ENCODE data around the gene CCR6. TPM values are rescaled to one million over a fixed set of nuclear protein-coding genes. Genes with fewer than 3 reads are reported as not detected.
A peak's percentile ranks its signal among the peaks of the same experiment; 100 is the strongest.

CCR6 gene
- total and polyA plus RNA-seq, 2 of the 13 experiments (the other 11 are each of a cell fraction or from before 2014, with no cell fraction given): 4.5 to 8.7 TPM

DNA sequence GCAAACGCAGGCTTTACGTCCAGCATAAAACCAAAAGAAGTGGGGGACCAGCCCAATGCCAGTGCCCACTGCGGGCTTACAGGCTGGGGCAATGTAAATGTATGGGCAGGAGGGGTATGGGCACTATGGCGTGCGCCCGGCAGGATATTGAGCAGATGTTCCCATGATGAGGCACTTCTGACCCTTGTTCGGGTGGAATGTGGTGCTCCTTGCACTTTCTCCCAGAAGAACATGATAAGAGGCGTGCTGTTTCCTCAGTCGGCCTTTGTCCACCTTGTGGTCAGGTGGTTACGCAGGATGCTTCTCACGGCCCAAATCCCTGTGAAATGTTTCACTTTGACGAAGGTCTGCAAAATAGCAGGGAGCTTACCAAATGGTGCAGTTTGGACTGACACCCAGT, 39.7 kb downstream of the CCR6 start (continued):
- TF ChIP-seq, protein P1, sequence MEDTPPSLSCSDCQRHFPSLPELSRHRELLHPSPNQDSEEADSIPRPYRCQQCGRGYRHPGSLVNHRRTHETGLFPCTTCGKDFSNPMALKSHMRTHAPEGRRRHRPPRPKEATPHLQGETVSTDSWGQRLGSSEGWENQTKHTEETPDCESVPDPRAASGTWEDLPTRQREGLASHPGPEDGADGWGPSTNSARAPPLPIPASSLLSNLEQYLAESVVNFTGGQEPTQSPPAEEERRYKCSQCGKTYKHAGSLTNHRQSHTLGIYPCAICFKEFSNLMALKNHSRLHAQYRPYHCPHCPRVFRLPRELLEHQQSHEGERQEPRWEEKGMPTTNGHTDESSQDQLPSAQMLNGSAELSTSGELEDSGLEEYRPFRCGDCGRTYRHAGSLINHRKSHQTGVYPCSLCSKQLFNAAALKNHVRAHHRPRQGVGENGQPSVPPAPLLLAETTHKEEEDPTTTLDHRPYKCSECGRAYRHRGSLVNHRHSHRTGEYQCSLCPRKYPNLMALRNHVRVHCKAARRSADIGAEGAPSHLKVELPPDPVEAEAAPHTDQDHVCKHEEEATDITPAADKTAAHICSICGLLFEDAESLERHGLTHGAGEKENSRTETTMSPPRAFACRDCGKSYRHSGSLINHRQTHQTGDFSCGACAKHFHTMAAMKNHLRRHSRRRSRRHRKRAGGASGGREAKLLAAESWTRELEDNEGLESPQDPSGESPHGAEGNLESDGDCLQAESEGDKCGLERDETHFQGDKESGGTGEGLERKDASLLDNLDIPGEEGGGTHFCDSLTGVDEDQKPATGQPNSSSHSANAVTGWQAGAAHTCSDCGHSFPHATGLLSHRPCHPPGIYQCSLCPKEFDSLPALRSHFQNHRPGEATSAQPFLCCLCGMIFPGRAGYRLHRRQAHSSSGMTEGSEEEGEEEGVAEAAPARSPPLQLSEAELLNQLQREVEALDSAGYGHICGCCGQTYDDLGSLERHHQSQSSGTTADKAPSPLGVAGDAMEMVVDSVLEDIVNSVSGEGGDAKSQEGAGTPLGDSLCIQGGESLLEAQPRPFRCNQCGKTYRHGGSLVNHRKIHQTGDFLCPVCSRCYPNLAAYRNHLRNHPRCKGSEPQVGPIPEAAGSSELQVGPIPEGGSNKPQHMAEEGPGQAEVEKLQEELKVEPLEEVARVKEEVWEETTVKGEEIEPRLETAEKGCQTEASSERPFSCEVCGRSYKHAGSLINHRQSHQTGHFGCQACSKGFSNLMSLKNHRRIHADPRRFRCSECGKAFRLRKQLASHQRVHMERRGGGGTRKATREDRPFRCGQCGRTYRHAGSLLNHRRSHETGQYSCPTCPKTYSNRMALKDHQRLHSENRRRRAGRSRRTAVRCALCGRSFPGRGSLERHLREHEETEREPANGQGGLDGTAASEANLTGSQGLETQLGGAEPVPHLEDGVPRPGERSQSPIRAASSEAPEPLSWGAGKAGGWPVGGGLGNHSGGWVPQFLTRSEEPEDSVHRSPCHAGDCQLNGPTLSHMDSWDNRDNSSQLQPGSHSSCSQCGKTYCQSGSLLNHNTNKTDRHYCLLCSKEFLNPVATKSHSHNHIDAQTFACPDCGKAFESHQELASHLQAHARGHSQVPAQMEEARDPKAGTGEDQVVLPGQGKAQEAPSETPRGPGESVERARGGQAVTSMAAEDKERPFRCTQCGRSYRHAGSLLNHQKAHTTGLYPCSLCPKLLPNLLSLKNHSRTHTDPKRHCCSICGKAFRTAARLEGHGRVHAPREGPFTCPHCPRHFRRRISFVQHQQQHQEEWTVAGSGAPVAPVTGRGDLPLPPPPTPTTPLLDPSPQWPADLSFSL (CRISPR knock-in tag; IDR thresholded peaks at IDR 0.05): no peak
- TF ChIP-seq SALL1 (CRISPR knock-in tag; IDR thresholded peaks at IDR 0.05) (peak; percentile 52), ZMYM3 (CRISPR knock-in tag; IDR thresholded peaks at IDR 0.05) (no peak), ZNF562 (CRISPR knock-in tag; IDR thresholded peaks at IDR 0.05; ENCODE audit: borderline replicate concordance) (0 out of 2 replicates have a peak, but pooled peaks have one; percentile 27), ZNF607 (CRISPR knock-in tag; IDR thresholded peaks at IDR 0.05; ENCODE audit: borderline replicate concordance) (0 out of 2 replicates have a peak, but pooled peaks have one; percentile 29), HNF4G (IDR thresholded peaks at IDR 0.05; ENCODE audit: borderline replicate concordance, low read depth, low read length) (peak; percentile 63; the same call in 1 of the 2 replicates), HNF4G (CRISPR knock-in tag; IDR thresholded peaks at IDR 0.05; ENCODE audit: borderline replicate concordance, low read depth) (no peak), ZNF781 (CRISPR knock-in tag; IDR thresholded peaks at IDR 0.05; ENCODE audit: borderline replicate concordance, not compliant biosample characterization) (no peak), HNRNPL (IDR thresholded peaks at IDR 0.05; ENCODE audit: low read depth, low read length) (0 out of 2 replicates have a peak, but pooled peaks have one; percentile 30)
- TF ChIP-seq, protein P2, sequence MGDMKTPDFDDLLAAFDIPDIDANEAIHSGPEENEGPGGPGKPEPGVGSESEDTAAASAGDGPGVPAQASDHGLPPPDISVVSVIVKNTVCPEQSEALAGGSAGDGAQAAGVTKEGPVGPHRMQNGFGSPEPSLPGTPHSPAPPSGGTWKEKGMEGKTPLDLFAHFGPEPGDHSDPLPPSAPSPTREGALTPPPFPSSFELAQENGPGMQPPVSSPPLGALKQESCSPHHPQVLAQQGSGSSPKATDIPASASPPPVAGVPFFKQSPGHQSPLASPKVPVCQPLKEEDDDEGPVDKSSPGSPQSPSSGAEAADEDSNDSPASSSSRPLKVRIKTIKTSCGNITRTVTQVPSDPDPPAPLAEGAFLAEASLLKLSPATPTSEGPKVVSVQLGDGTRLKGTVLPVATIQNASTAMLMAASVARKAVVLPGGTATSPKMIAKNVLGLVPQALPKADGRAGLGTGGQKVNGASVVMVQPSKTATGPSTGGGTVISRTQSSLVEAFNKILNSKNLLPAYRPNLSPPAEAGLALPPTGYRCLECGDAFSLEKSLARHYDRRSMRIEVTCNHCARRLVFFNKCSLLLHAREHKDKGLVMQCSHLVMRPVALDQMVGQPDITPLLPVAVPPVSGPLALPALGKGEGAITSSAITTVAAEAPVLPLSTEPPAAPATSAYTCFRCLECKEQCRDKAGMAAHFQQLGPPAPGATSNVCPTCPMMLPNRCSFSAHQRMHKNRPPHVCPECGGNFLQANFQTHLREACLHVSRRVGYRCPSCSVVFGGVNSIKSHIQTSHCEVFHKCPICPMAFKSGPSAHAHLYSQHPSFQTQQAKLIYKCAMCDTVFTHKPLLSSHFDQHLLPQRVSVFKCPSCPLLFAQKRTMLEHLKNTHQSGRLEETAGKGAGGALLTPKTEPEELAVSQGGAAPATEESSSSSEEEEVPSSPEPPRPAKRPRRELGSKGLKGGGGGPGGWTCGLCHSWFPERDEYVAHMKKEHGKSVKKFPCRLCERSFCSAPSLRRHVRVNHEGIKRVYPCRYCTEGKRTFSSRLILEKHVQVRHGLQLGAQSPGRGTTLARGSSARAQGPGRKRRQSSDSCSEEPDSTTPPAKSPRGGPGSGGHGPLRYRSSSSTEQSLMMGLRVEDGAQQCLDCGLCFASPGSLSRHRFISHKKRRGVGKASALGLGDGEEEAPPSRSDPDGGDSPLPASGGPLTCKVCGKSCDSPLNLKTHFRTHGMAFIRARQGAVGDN (CRISPR knock-in tag; IDR thresholded peaks at IDR 0.05): peak; percentile 25; the same call in 1 of the 2 replicates
- TF ChIP-seq, protein P3, sequence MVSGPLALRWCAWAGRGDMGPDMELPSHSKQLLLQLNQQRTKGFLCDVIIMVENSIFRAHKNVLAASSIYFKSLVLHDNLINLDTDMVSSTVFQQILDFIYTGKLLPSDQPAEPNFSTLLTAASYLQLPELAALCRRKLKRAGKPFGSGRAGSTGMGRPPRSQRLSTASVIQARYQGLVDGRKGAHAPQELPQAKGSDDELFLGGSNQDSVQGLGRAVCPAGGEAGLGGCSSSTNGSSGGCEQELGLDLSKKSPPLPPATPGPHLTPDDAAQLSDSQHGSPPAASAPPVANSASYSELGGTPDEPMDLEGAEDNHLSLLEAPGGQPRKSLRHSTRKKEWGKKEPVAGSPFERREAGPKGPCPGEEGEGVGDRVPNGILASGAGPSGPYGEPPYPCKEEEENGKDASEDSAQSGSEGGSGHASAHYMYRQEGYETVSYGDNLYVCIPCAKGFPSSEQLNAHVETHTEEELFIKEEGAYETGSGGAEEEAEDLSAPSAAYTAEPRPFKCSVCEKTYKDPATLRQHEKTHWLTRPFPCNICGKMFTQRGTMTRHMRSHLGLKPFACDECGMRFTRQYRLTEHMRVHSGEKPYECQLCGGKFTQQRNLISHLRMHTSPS (CRISPR knock-in tag; IDR thresholded peaks at IDR 0.05; ENCODE audit: low read depth): peak; percentile 34; the same call in 1 of the 2 replicates
- TF ChIP-seq, protein P4, sequence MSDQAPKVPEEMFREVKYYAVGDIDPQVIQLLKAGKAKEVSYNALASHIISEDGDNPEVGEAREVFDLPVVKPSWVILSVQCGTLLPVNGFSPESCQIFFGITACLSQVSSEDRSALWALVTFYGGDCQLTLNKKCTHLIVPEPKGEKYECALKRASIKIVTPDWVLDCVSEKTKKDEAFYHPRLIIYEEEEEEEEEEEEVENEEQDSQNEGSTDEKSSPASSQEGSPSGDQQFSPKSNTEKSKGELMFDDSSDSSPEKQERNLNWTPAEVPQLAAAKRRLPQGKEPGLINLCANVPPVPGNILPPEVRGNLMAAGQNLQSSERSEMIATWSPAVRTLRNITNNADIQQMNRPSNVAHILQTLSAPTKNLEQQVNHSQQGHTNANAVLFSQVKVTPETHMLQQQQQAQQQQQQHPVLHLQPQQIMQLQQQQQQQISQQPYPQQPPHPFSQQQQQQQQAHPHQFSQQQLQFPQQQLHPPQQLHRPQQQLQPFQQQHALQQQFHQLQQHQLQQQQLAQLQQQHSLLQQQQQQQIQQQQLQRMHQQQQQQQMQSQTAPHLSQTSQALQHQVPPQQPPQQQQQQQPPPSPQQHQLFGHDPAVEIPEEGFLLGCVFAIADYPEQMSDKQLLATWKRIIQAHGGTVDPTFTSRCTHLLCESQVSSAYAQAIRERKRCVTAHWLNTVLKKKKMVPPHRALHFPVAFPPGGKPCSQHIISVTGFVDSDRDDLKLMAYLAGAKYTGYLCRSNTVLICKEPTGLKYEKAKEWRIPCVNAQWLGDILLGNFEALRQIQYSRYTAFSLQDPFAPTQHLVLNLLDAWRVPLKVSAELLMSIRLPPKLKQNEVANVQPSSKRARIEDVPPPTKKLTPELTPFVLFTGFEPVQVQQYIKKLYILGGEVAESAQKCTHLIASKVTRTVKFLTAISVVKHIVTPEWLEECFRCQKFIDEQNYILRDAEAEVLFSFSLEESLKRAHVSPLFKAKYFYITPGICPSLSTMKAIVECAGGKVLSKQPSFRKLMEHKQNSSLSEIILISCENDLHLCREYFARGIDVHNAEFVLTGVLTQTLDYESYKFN (CRISPR knock-in tag; conservative IDR thresholded peaks at IDR 0.05): 0 out of 2 replicates have a peak, but pooled peaks have one; percentile 32

Data from HepG2 (cell line).